ENCODE measurements around the gene TEX11. TPM values are rescaled to one million over a fixed set of nuclear protein-coding genes. Genes with fewer than 3 reads are reported as not detected.

Gene TEX11
- polyA plus RNA-seq, 1 donor (not counting 4 experiments of a cell fraction or from before 2014, with no cell fraction given): not detected

DNA sequence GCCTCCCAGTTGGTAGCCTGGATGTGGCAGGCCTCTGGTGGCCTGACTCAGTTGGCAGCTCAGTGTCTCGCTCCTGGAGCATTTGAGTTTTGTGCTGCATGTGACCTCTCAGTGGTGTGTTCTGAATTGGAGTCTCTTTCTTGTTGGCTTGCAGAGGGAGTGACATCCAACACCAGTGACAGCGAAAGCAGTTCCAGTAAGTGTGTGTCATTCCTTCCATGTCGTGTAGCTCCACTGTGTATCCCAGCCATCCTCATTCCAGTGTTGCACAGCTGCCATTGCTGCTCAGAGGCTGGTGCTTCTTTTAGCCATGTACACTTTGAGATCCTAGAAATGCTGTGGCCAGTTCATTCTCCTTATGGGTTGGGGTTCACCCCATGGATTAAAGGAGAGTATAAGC, 411.5 kb downstream of the TEX11 start:
- FAIRE-seq: no peak
- dilution Hi-C loops (cut with MboI; ENCODE audit: extremely low pct_ligation_motif_present, low sequenced_read_pairs): no loop called here
- Histone ChIP-seq H3K9me1 (ENCODE audit: control insufficient read depth, extremely low read depth, insufficient read depth, low read length) (no peaks in the 10 kb centered on the region), H3K27ac (ENCODE audit: control insufficient read depth, insufficient read depth, low read length) (no peak overlapping the region), H2AFZ (ENCODE audit: control insufficient read depth, low read length) (no peak overlapping the region), H3K36me3 (ENCODE audit: control insufficient read depth in 2 of 2, extremely low read depth in 1 of 2, insufficient read depth in 2 of 2, low read length in 2 of 2) (no peaks in the 10 kb centered on the region), H3K27me3 (ENCODE audit: control insufficient read depth, extremely low read depth, insufficient read depth, low read length) (no peaks in the 10 kb centered on the region), H4K20me1 (ENCODE audit: control insufficient read depth, extremely low read depth, insufficient read depth, low read length) (no peaks in the 10 kb centered on the region), H3K4me1 (ENCODE audit: control insufficient read depth, extremely low read depth, insufficient read depth, low read length) (no peaks in the 10 kb centered on the region), H3K9me3 (ENCODE audit: control insufficient read depth, low read depth, low read length) (no peaks in the 10 kb centered on the region), H3K4me3 (ENCODE audit: control insufficient read depth in 2 of 3, extremely low read depth in 1 of 3, insufficient read depth in 2 of 3, low read depth in 1 of 3, low read length in 3 of 3) (no peak overlapping the region), H3K79me2 (ENCODE audit: control insufficient read depth, insufficient read depth, low read length) (no peaks in the 10 kb centered on the region), H3K4me2 (ENCODE audit: control insufficient read depth, extremely low read depth, insufficient read depth, low read depth, low read length) (no peak overlapping the region), H3K9ac (ENCODE audit: control insufficient read depth, extremely low read depth, insufficient read depth, low read length) (no peak overlapping the region)
- DNase-seq (ENCODE audit: low read depth, low spot score): no peak
- TF ChIP-seq EZH2 (IDR thresholded peaks at IDR 0.05; ENCODE audit: low read length): no peak
- TF ChIP-seq, protein P1, sequence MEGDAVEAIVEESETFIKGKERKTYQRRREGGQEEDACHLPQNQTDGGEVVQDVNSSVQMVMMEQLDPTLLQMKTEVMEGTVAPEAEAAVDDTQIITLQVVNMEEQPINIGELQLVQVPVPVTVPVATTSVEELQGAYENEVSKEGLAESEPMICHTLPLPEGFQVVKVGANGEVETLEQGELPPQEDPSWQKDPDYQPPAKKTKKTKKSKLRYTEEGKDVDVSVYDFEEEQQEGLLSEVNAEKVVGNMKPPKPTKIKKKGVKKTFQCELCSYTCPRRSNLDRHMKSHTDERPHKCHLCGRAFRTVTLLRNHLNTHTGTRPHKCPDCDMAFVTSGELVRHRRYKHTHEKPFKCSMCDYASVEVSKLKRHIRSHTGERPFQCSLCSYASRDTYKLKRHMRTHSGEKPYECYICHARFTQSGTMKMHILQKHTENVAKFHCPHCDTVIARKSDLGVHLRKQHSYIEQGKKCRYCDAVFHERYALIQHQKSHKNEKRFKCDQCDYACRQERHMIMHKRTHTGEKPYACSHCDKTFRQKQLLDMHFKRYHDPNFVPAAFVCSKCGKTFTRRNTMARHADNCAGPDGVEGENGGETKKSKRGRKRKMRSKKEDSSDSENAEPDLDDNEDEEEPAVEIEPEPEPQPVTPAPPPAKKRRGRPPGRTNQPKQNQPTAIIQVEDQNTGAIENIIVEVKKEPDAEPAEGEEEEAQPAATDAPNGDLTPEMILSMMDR (optimal IDR thresholded peaks at IDR 0.05 in 1 of 3, IDR thresholded peaks at IDR 0.05 in 1 of 3, conservative IDR thresholded peaks at IDR 0.05 in 1 of 3; ENCODE audit: extremely low read depth in 1 of 3, insufficient read depth in 2 of 3, low read length in 3 of 3): no peak

DNA sequence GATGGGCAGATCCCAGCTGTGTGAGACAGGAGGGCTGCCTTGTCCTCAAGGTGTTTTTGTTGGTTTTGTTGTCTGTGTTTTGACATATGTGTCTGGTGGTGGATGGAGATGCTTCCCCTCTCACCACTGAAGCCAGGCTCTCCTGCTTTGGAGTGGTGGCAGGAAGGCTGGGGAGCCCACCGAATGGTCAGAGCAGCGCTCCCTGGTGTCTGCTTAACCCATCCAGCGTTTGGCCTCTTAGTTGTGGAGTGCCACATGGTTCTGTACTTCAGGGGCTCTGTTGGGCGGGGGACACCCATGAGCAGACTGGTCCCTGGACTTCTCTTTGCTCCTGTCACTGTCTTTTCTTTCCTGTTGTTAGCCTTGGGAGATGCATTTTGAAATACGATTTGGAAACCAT, 412.0 kb downstream of the TEX11 start:
- H3K27ac ChIP-seq (ENCODE audit: control insufficient read depth, insufficient read depth, low read length): no peak overlapping the region
- no peaks in the 10 kb centered on the region for H3K4me1 ChIP-seq (ENCODE audit: control insufficient read depth, extremely low read depth, insufficient read depth, low read length)
- no peaks in the 10 kb centered on the region for H3K27me3 ChIP-seq (ENCODE audit: control insufficient read depth, extremely low read depth, insufficient read depth, low read length)
- no peak overlapping the region for H3K4me2 ChIP-seq (ENCODE audit: control insufficient read depth, extremely low read depth, insufficient read depth, low read depth, low read length)
- no peaks in the 10 kb centered on the region for H3K9me3 ChIP-seq (ENCODE audit: control insufficient read depth, low read depth, low read length)
- no peak for TF ChIP-seq EZH2 (IDR thresholded peaks at IDR 0.05; ENCODE audit: low read length)
- no peaks in the 10 kb centered on the region for H4K20me1 ChIP-seq (ENCODE audit: control insufficient read depth, extremely low read depth, insufficient read depth, low read length)
- no peaks in the 10 kb centered on the region for H3K36me3 ChIP-seq (ENCODE audit: control insufficient read depth in 2 of 2, extremely low read depth in 1 of 2, insufficient read depth in 2 of 2, low read length in 2 of 2)
- dilution Hi-C loops (cut with MboI; ENCODE audit: extremely low pct_ligation_motif_present, low sequenced_read_pairs): no loop called here
- FAIRE-seq: no peak
- H3K9ac ChIP-seq (ENCODE audit: control insufficient read depth, extremely low read depth, insufficient read depth, low read length): no peak overlapping the region
- H3K4me3 ChIP-seq (ENCODE audit: control insufficient read depth in 2 of 3, extremely low read depth in 1 of 3, insufficient read depth in 2 of 3, low read depth in 1 of 3, low read length in 3 of 3): no peak overlapping the region
- H3K9me1 ChIP-seq (ENCODE audit: control insufficient read depth, extremely low read depth, insufficient read depth, low read length): no peaks in the 10 kb centered on the region
- no peaks in the 10 kb centered on the region for H3K79me2 ChIP-seq (ENCODE audit: control insufficient read depth, insufficient read depth, low read length)
- DNase-seq (ENCODE audit: low read depth, low spot score): no peak
- no peak overlapping the region for H2AFZ ChIP-seq (ENCODE audit: control insufficient read depth, low read length)

DNA sequence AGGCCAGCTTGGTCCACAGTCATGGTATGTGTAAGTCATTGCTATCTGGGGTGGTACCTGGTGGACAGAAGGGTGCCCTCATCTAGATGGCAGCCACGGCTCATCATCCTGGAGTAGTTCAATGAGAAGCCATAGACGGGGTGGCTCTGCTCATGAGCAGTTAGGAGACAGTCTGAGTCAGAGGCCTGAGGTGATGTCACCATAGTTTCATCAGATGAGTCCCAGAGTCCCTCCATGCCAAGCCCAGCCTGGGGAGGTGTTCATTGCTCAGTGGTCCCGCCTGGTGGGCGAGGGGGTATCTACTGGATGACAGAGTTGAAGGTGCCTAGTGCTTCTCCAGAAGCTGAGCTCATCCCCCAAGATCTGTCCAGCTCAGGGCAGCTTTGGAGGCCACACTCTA, 414.1 kb downstream of the TEX11 start:
- Histone ChIP-seq H3K27ac (ENCODE audit: control insufficient read depth, insufficient read depth, low read length) (no peak overlapping the region), H4K20me1 (ENCODE audit: control insufficient read depth, extremely low read depth, insufficient read depth, low read length) (no peaks in the 10 kb centered on the region), H2AFZ (ENCODE audit: control insufficient read depth, low read length) (no peak overlapping the region)

More for the DNA sequence above, 414.1 kb downstream of the TEX11 start:
- no peak for DNase-seq (ENCODE audit: low read depth, low spot score)
- no peaks in the 10 kb centered on the region for H3K9me3 ChIP-seq (ENCODE audit: control insufficient read depth, low read depth, low read length)
- H3K4me2 ChIP-seq (ENCODE audit: control insufficient read depth, extremely low read depth, insufficient read depth, low read depth, low read length): no peak overlapping the region
- no peaks in the 10 kb centered on the region for H3K79me2 ChIP-seq (ENCODE audit: control insufficient read depth, insufficient read depth, low read length)
- H3K9ac ChIP-seq (ENCODE audit: control insufficient read depth, extremely low read depth, insufficient read depth, low read length): no peak overlapping the region
- H3K4me3 ChIP-seq (ENCODE audit: control insufficient read depth in 2 of 3, extremely low read depth in 1 of 3, insufficient read depth in 2 of 3, low read depth in 1 of 3, low read length in 3 of 3): no peak overlapping the region
- no peaks in the 10 kb centered on the region for H3K4me1 ChIP-seq (ENCODE audit: control insufficient read depth, extremely low read depth, insufficient read depth, low read length)
- H3K9me1 ChIP-seq (ENCODE audit: control insufficient read depth, extremely low read depth, insufficient read depth, low read length): no peaks in the 10 kb centered on the region
- dilution Hi-C loops (cut with MboI; ENCODE audit: extremely low pct_ligation_motif_present, low sequenced_read_pairs): no loop called here
- TF ChIP-seq, protein P1 (optimal IDR thresholded peaks at IDR 0.05 in 1 of 3, IDR thresholded peaks at IDR 0.05 in 1 of 3, conservative IDR thresholded peaks at IDR 0.05 in 1 of 3; ENCODE audit: extremely low read depth in 1 of 3, insufficient read depth in 2 of 3, low read length in 3 of 3): no peak
- FAIRE-seq: no peak
- H3K36me3 ChIP-seq (ENCODE audit: control insufficient read depth in 2 of 2, extremely low read depth in 1 of 2, insufficient read depth in 2 of 2, low read length in 2 of 2): no peaks in the 10 kb centered on the region
- H3K27me3 ChIP-seq (ENCODE audit: control insufficient read depth, extremely low read depth, insufficient read depth, low read length): no peaks in the 10 kb centered on the region
